Measurements from ENCODE around the gene ABCB9. TPM values are rescaled to one million over a fixed set of nuclear protein-coding genes. Genes with fewer than 3 reads are reported as not detected.
"Not testable (repeated sequence)": the region's sequence is repeated elsewhere in the genome, so short reads cannot be mapped to it uniquely, and the experiment has no call there.

Gene ABCB9
- total RNA-seq, 1 donor from 2014 or later, result 9.6 TPM

- H3K4me3 Mint-ChIP-seq, result no peak overlapping the region
- no peak for DNase-seq (ENCODE audit: extremely low spot score, unreplicated experiment)
- peaks cover 7% of the 10 kb centered on the region for H3K4me1 Mint-ChIP-seq (ENCODE audit: unreplicated experiment)
- H3K36me3 Mint-ChIP-seq, result no peaks in the 10 kb centered on the region
- peak; percentile 21 for TF ChIP-seq CTCF (conservative IDR thresholded peaks at IDR 0.05)
- no peaks in the 10 kb centered on the region for H3K27me3 Mint-ChIP-seq
- H3K9me3 Mint-ChIP-seq, result no peaks in the 10 kb centered on the region
- H3K27ac Mint-ChIP-seq, result peak overlapping the region; percentile 95
Observed at GRCh38 chr12:122946690-122947341, 19.4 kb downstream of the ABCB9 start.

DNA sequence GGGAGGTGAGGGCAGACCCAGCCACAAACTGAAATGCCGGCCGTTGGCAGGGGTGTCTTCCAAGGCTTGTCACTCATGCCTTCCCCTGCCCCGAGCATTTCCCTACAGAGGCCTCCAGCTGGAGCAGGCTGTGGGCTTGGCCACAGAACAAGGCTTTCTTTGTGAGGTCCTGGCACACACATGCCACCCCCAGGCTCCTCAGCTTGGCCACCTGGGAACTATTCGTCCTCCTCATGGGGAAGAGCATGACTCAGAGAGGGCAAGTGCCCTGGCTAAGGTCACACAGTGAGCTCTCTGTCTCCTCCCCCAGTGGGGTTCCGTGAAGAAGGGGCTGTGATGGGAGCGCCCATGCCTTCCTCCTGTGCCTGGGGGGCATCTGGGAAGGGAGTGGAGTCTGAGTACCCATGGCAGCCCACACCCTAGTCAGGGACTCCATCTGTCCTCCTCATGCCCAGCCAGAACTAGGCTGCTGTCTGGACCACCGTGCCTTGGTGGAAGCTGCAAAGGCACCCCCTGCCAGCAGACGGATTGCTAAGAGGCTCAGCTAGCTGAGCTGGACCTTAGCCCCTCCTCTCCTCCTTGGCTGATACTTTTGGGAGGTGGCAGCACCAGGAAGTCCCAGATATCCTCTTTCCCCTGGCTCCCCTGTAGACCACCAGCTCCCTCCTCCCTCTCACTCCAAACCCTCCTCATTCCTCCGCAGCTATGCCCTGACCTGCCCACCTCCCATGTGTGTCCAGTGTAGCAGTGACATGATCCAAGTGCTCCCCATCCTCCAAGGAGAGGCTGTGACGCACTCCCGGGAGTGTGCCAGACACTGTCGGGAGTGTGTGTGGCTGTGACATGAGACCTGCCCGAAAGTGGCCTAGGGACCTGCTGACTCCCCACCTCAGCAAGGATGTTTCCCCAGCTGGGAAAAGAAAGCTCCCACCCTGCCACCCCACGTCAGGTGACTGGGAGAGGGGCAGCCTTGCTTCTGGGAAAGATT lies 21.4 kb downstream of the ABCB9 start:
- no peaks in the 10 kb centered on the region for H3K36me3 Mint-ChIP-seq
- peaks cover 7% of the 10 kb centered on the region for H3K4me1 Mint-ChIP-seq (ENCODE audit: unreplicated experiment)
- no peak overlapping the region for H3K4me3 Mint-ChIP-seq
- no peaks in the 10 kb centered on the region for H3K9me3 Mint-ChIP-seq
- no peak for DNase-seq (ENCODE audit: extremely low spot score, unreplicated experiment)
- no peaks in the 10 kb centered on the region for H3K27me3 Mint-ChIP-seq
- H3K27ac Mint-ChIP-seq, result no peak overlapping the region
- TF ChIP-seq CTCF (conservative IDR thresholded peaks at IDR 0.05), result no peak

DNA sequence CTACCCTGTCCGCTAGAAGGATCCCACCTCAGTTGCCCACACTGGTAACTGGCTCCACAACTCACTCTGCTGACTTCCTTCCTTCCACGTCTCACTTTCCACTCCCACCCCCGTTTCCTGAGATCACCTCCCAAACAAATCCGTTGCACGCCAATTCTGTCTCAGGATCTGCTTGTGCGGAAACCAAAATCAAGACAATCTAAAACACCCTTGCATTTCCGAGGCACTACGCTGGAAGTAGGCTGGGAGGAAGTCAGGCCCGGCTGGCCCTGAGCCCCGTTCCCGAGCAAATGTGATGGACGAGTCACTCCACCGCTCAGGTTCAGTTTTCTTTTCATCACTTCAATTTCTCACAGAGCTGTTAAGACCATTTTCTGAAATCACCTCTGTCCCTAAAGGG lies 23.1 kb downstream of the ABCB9 start:
- H3K9me3 Mint-ChIP-seq, result no peaks in the 10 kb centered on the region
- no peak for DNase-seq (ENCODE audit: extremely low spot score, unreplicated experiment)
- no peak for TF ChIP-seq CTCF (conservative IDR thresholded peaks at IDR 0.05)
- H3K27ac Mint-ChIP-seq, result peak overlapping the region; percentile 18
- H3K4me1 Mint-ChIP-seq (ENCODE audit: unreplicated experiment), result peaks cover 7% of the 10 kb centered on the region
- no peak overlapping the region for H3K4me3 Mint-ChIP-seq
- H3K36me3 Mint-ChIP-seq, result no peaks in the 10 kb centered on the region
- H3K27me3 Mint-ChIP-seq, result no peaks in the 10 kb centered on the region

- H3K9me3 Mint-ChIP-seq, result no peaks in the 10 kb centered on the region
- H3K4me1 Mint-ChIP-seq (ENCODE audit: unreplicated experiment), result peaks cover 7% of the 10 kb centered on the region
- H3K27me3 Mint-ChIP-seq, result no peaks in the 10 kb centered on the region
- H3K4me3 Mint-ChIP-seq, result no peak overlapping the region
- TF ChIP-seq CTCF (conservative IDR thresholded peaks at IDR 0.05), result no peak
- DNase-seq (ENCODE audit: extremely low spot score, unreplicated experiment), result no peak
- no peaks in the 10 kb centered on the region for H3K36me3 Mint-ChIP-seq
- H3K27ac Mint-ChIP-seq, result peak overlapping the region; percentile 18
Observed at GRCh38 chr12:122942637-122943036, 23.6 kb downstream of the ABCB9 start.

DNA sequence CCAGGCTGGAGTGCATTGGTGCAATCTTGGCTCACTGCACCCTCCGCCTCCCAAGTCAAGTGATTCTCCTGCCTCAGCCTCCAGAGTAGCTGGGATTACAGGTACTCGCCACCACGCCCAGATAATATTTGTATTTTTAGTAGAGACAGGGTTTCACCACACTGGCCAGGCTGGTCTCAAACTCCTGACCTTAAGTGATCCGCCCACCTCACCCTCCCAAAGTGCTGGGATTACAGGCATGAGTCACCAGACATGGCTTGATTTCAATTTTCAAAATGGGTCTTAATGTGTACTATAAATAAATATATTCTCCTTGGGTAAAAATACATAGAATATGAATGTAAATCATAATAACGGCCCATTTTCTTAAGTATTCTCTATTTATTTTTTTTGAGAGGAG lies 24.9 kb downstream of the ABCB9 start:
- H3K4me1 Mint-ChIP-seq (ENCODE audit: unreplicated experiment); H3K27me3 Mint-ChIP-seq; H3K27ac Mint-ChIP-seq; H3K36me3 Mint-ChIP-seq; H3K9me3 Mint-ChIP-seq; H3K4me3 Mint-ChIP-seq; DNase-seq (ENCODE audit: extremely low spot score, unreplicated experiment): not testable (repeated sequence)

DNA sequence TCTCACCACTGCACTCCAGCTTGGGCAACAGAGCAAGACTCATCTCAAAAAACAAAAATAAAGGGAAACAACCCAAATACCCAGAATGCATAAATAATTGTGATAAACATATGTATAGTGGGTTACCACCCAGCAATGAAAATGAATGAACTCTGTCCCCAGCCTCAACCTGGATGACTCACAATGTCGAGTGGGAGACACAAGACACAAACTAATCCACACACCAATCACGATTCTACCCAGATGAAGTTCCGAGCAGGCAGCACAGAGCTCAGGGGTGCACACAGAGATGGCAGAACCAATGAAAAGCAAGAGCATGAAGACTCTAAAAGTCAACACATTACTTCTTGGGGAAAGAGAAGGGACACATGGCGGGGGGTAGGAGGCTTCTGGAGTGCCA lies 27.1 kb downstream of the ABCB9 start:
- Mint-ChIP-seq H3K27me3 (no peaks in the 10 kb centered on the region), H3K36me3 (no peaks in the 10 kb centered on the region), H3K9me3 (no peaks in the 10 kb centered on the region), H3K4me3 (no peak overlapping the region), H3K4me1 (ENCODE audit: unreplicated experiment) (peaks cover 7% of the 10 kb centered on the region), H3K27ac (no peak overlapping the region)
- TF ChIP-seq CTCF (conservative IDR thresholded peaks at IDR 0.05), result no peak
- no peak for DNase-seq (ENCODE audit: extremely low spot score, unreplicated experiment)

Data from type B pancreatic cell (in vitro differentiated cells).